A549 (cell line): Measurements from ENCODE around the gene MAP4K4.

Experiments
- CEBPB ChIP-seq, 2 experiments: fragments of >200 bp in 1 of 2; sonication (Bioruptor Twin) in 1 of 2; formaldehyde crosslinking in 1 of 2; IDR thresholded peaks; 2 replicates each; pipeline ENCODE4 v1.6.1; 2012 to 2016
- CTCF ChIP-seq: fragments of >200 bp; sonication (Bioruptor Twin); formaldehyde crosslinking; IDR thresholded peaks from 3 replicates; pipeline ENCODE4 v1.5.1; 2016
- EHMT2 ChIP-seq: fragments of 200-600 bp; sonication (generic); IDR thresholded peaks from 2 replicates; pipeline ENCODE4 v1.6.1; 2016; ENCODE audit warnings: antibody characterized with exemption, low read depth, mild to moderate bottlenecking, moderate library complexity
- EP300 ChIP-seq, 2 experiments: fragments of >200 bp; sonication (Bioruptor Twin); formaldehyde crosslinking; IDR thresholded peaks; 2 replicates in 1 of 2; 3 replicates in 1 of 2; pipeline ENCODE4 v1.6.1; 2016 to 2017
- FOSB ChIP-seq: fragments of 250-450 bp; sonication (Bioruptor Pico); IDR thresholded peaks from 2 replicates; pipeline ENCODE4 v1.5.0; 2020; ENCODE audit warnings: mild to moderate bottlenecking, moderate library complexity
- HOXA7 ChIP-seq: fragments of 250-450 bp; sonication (Bioruptor Pico); IDR thresholded peaks from 2 replicates; pipeline ENCODE4 v1.5.0; 2020; ENCODE audit warnings: mild to moderate bottlenecking, moderate library complexity
- KDM1A ChIP-seq: fragments of 200-600 bp; sonication (generic); IDR thresholded peaks from 2 replicates; pipeline ENCODE4 v1.6.1; 2016; ENCODE audit warnings: low read depth, mild to moderate bottlenecking
- MAX ChIP-seq: IDR thresholded peaks from 2 replicates; pipeline ENCODE4 v1.6.1; 2012
- POLR2A ChIP-seq: IDR thresholded peaks from 2 replicates; pipeline ENCODE4 v1.6.1; 2012; ENCODE audit warnings: mild to moderate bottlenecking, low read length
- RAD21 ChIP-seq, 2 experiments: fragments of >200 bp in 1 of 2; sonication (Bioruptor Twin) in 1 of 2; formaldehyde crosslinking in 1 of 2; IDR thresholded peaks in 1 of 2; conservative IDR thresholded peaks in 1 of 2; 2 replicates in 1 of 2; 3 replicates in 1 of 2; pipeline ENCODE4 v1.6.1; 2012 to 2018; ENCODE audit warnings: inconsistent platforms in 1 of 2
- REST ChIP-seq: fragments of 200-600 bp; sonication (generic); IDR thresholded peaks from 2 replicates; pipeline ENCODE4 v1.6.1; 2016; ENCODE audit warnings: antibody characterized with exemption, mild to moderate bottlenecking, moderate library complexity
- TF ChIP-seq, protein P1 (sequence below): IDR thresholded peaks from 2 replicates; pipeline ENCODE4 v1.6.1; 2012

GRCh38 chr2:101806123-101806522, 108.6 kb downstream of the MAP4K4 start:
- TF ChIP-seq CTCF (no peak), RAD21 (conservative IDR thresholded peaks at IDR 0.05 in 1 of 2, IDR thresholded peaks at IDR 0.05 in 1 of 2) (no peak), POLR2A (no peak), EHMT2 (no peak), EP300 (IDR thresholded peaks at IDR 0.05) (no peak), MAX (0 out of 2 replicates have a peak, but pooled peaks have one; percentile 19), REST (no peak), HOXA7 (CRISPR knock-in tag) (no peak), FOSB (CRISPR knock-in tag) (no peak), KDM1A (no peak), CEBPB (IDR thresholded peaks at IDR 0.05) (no peak)
- TF ChIP-seq, protein P1, sequence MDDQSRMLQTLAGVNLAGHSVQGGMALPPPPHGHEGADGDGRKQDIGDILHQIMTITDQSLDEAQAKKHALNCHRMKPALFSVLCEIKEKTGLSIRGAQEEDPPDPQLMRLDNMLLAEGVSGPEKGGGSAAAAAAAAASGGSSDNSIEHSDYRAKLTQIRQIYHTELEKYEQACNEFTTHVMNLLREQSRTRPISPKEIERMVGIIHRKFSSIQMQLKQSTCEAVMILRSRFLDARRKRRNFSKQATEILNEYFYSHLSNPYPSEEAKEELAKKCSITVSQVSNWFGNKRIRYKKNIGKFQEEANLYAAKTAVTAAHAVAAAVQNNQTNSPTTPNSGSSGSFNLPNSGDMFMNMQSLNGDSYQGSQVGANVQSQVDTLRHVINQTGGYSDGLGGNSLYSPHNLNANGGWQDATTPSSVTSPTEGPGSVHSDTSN: no peak
